PC-9 (cell line): ENCODE data around the gene PSMD7.

Experiments used
- EZH2 ChIP-seq: fragments of 200-600 bp; sonication (generic); IDR thresholded peaks from 2 replicates; pipeline ENCODE4 v1.8.0; 2017; ENCODE audit warnings: antibody characterized with exemption, low read depth
- TF ChIP-seq, protein P1 (sequence below): fragments of 200-600 bp; sonication (generic); conservative IDR thresholded peaks from 2 replicates; pipeline ENCODE4 v1.6.1; 2017; ENCODE audit warnings: mixed run types, antibody characterized with exemption, mild to moderate bottlenecking, moderate library complexity

- TF ChIP-seq, protein P1, sequence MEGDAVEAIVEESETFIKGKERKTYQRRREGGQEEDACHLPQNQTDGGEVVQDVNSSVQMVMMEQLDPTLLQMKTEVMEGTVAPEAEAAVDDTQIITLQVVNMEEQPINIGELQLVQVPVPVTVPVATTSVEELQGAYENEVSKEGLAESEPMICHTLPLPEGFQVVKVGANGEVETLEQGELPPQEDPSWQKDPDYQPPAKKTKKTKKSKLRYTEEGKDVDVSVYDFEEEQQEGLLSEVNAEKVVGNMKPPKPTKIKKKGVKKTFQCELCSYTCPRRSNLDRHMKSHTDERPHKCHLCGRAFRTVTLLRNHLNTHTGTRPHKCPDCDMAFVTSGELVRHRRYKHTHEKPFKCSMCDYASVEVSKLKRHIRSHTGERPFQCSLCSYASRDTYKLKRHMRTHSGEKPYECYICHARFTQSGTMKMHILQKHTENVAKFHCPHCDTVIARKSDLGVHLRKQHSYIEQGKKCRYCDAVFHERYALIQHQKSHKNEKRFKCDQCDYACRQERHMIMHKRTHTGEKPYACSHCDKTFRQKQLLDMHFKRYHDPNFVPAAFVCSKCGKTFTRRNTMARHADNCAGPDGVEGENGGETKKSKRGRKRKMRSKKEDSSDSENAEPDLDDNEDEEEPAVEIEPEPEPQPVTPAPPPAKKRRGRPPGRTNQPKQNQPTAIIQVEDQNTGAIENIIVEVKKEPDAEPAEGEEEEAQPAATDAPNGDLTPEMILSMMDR, result no peak
- TF ChIP-seq EZH2, result no peak
These were observed 24.7 kb upstream of the PSMD7 start for GRCh38 chr16:74271872-74272271.
